Adipocyte (in vitro differentiated cells): ENCODE results near the gene HLTF.

Experiments used
- DNase-seq: peaks from one replicate; pipeline ENCODE4 v3.0.0-alpha.2; 2015; ENCODE audit warnings: low read depth
- H3K27me3 ChIP-seq: replicated peaks from 2 replicates; pipeline ENCODE4 v1.7.0; 2013; ENCODE audit warnings: mild to moderate bottlenecking, low read length, moderate library complexity; ENCODE audit not compliant: control insufficient read depth, insufficient read depth
- H3K36me3 ChIP-seq: 2 replicates; pipeline ENCODE4 v1.7.0; 2013; ENCODE audit warnings: low read length, mild to moderate bottlenecking, moderate library complexity; ENCODE audit not compliant: control insufficient read depth, insufficient read depth, severe bottlenecking
- H3K4me1 ChIP-seq: 2 replicates; pipeline ENCODE4 v1.7.0; 2013; ENCODE audit warnings: mild to moderate bottlenecking, low read length, moderate library complexity; ENCODE audit not compliant: control insufficient read depth, insufficient read depth
- H3K4me3 ChIP-seq: 2 replicates; pipeline ENCODE4 v1.7.0; 2013; ENCODE audit warnings: mild to moderate bottlenecking, low read length, moderate library complexity
- H3K9ac ChIP-seq: 2 replicates; pipeline ENCODE4 v1.7.0; 2013; ENCODE audit warnings: mild to moderate bottlenecking, low read length, moderate library complexity
- H3K9me3 ChIP-seq: 2 replicates; pipeline ENCODE4 v1.7.0; 2013; ENCODE audit warnings: mild to moderate bottlenecking, low read length, moderate library complexity; ENCODE audit not compliant: control insufficient read depth

The HLTF gene, protein sequence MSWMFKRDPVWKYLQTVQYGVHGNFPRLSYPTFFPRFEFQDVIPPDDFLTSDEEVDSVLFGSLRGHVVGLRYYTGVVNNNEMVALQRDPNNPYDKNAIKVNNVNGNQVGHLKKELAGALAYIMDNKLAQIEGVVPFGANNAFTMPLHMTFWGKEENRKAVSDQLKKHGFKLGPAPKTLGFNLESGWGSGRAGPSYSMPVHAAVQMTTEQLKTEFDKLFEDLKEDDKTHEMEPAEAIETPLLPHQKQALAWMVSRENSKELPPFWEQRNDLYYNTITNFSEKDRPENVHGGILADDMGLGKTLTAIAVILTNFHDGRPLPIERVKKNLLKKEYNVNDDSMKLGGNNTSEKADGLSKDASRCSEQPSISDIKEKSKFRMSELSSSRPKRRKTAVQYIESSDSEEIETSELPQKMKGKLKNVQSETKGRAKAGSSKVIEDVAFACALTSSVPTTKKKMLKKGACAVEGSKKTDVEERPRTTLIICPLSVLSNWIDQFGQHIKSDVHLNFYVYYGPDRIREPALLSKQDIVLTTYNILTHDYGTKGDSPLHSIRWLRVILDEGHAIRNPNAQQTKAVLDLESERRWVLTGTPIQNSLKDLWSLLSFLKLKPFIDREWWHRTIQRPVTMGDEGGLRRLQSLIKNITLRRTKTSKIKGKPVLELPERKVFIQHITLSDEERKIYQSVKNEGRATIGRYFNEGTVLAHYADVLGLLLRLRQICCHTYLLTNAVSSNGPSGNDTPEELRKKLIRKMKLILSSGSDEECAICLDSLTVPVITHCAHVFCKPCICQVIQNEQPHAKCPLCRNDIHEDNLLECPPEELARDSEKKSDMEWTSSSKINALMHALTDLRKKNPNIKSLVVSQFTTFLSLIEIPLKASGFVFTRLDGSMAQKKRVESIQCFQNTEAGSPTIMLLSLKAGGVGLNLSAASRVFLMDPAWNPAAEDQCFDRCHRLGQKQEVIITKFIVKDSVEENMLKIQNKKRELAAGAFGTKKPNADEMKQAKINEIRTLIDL

DNA sequence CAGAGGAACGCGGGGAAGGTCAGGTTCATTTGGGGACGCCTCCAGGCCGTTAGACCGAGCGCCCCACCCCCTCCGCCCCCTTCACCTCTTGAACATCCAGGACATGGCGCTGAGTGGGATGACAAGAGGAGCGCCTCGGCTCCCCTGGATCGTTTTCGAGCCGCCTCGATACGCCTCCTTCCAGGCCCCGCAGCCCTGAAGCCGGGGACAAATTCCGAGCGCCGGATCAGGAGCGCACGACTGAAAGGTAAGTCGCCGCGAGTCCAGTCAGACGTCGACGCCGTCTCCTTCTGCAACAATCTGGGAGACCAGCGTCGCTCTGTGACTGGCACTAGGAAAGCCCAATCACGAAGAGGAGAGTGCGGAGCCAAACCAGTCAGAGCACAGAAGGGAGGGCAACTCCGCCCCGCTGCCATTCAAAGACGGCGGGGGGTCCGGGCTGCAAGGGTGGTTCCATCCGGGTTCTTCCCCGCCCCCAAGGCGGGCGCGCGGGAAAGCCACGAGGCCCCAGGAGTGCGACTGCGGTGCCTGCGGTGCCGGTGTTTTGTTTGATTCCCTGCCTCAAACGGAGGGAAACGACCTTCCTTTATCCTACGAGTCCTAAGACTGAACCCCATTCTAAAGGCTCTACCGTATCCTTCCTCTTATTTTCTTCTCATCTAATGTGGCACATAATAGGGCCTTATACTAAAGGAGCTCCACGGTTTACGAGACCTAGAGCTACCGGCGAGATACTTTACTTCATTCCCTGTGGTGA, at the start of gene HLTF:
TSS of gene HLTF (minus strand) at position 302 of the 757 bp plus-strand sequence. CDS start at position 105, 197 bp downstream.
- no peaks in the 10 kb centered on the region for H3K9me3 ChIP-seq

DNA sequence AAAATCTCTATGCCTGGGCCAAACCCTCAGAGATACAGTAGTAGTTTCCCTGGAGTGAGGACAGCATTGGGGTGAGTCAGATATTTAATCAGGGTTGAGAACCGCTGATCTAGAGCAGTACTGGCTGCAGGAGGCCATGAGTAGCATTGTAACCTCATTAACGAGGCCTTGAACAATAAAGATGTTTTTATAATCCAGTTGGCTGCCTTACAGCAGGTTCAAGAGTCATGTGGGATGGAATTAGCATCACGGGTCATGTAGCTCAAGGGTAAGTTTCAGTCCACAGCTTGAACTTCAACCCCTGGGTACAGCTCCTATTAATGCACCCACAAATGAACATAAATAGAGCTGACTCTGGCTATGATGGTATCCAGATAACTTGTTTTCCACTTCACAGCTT, 48.2 kb upstream of the HLTF start:
- no peak overlapping the region for H3K9ac ChIP-seq
- no peaks in the 10 kb centered on the region for H3K9me3 ChIP-seq
- no peaks in the 10 kb centered on the region for H3K36me3 ChIP-seq
- H3K4me3 ChIP-seq, result no peak overlapping the region
- peaks cover 27% of the 10 kb centered on the region for H3K4me1 ChIP-seq
- DNase-seq, result no peak
- no peaks in the 10 kb centered on the region for H3K27me3 ChIP-seq

More for the DNA sequence above, at the start of gene HLTF:
- peak; percentile 97 for DNase-seq
- Histone ChIP-seq H3K4me3 (peak within 1 kb of the TSS; percentile 96), H3K36me3 (no peaks in the 10 kb centered on the region), H3K27me3 (no peaks in the 10 kb centered on the region), H3K4me1 (peaks cover 30% of the 10 kb centered on the region), H3K9ac (peak within 1 kb of the TSS; percentile 85)

DNA sequence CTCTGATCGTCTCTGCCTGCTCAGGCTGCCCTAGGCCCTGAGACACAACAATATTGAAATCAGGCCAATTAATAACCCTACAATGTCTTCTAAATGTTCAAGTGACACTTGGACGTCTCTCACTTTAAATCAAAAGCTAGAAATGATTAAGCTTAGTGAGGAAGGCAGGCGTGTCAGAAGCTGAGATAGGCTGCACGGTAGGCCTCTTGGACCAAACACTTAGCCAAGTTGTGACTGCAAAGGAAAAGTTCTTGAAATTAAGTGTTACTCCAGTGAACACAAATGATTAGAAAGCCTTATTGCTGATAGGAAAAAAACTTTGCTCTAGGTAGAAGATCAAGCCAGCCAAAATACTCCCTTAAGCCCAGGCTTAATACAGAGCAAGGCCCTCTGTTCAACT, 45.3 kb upstream of the HLTF start:
- no peak for DNase-seq
- Histone ChIP-seq H3K27me3 (no peaks in the 10 kb centered on the region), H3K4me3 (peak overlapping the region; percentile 99), H3K9me3 (no peaks in the 10 kb centered on the region), H3K9ac (peak overlapping the region; percentile 95), H3K4me1 (peaks cover 27% of the 10 kb centered on the region), H3K36me3 (no peaks in the 10 kb centered on the region)

DNA sequence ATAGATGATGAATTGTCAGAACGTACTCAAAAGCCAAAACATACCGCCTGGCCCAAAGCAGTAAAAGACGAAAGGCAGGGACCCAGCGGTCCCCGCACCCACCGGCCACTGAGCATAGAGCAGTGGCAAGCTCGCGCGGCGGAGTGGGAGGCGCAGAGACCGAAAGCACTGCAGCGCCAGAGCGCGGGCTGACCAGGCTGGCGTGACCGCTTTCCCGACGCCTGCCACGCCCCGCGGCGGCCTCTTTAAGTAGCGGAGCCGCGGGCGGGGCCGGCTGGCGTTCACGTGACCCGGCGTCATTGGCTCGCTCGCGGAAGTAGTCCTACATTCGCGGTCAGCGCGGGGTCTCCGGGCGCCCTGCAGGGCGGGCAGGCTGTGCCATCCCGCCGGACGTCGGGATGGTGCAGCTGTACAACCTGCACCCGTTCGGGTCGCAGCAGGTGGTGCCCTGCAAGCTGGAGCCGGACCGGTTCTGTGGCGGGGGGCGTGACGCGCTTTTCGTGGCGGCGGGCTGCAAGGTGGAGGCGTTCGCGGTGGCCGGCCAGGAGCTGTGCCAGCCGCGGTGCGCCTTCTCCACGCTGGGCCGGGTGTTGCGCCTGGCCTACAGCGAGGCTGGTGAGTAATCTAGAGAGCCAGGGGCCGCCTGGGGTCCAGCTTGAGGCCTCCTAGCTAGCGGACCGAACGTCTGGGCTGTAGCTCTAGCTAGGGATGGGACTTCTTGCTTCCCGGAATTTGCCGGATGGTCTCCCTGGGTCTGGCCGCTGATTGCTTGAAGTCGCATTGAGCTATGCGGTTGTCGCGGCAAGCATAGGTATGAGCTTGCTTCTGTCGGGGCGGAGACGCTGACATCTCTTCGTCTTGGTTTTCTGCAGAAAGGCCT, 43.2 kb upstream of the HLTF start, which contains the start of gene HPS3:
TSS of gene HPS3 (plus strand) at position 313 of the 880 bp plus-strand sequence. CDS start at position 399, 86 bp downstream.
- Histone ChIP-seq H3K4me1 (peaks cover 25% of the 10 kb centered on the region), H3K9me3 (no peaks in the 10 kb centered on the region)

DNA sequence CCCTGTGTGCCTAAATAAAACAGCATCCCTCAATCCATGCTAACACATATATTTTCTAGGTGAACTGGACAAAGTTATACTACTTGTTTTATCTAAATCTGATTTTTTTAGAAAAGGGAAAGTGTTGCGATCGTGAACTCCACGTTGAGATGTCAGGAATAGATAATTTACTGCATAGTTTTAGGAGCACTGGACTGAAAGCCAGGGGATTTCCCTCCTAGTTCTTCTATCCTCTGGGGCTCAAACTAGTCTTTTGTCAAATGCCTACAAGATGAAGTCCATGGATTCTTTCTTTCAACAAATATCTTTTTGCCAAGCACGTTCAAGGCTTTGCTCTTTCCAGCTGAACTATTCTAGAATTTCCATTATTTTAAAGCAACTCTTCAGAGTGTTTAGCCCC, 42.5 kb upstream of the HLTF start:
- Histone ChIP-seq H3K9ac (peak overlapping the region; percentile 95), H3K4me3 (peak overlapping the region; percentile 99), H3K36me3 (no peaks in the 10 kb centered on the region), H3K9me3 (no peaks in the 10 kb centered on the region), H3K27me3 (no peaks in the 10 kb centered on the region), H3K4me1 (peaks cover 21% of the 10 kb centered on the region)
- DNase-seq, result peak; percentile 38

More for the DNA sequence above, 43.2 kb upstream of the HLTF start, which contains the start of gene HPS3:
- Histone ChIP-seq H3K9ac (peak within 1 kb of the TSS; percentile 95), H3K4me3 (peak within 1 kb of the TSS; percentile 99), H3K27me3 (no peaks in the 10 kb centered on the region), H3K36me3 (no peaks in the 10 kb centered on the region)
- DNase-seq, result peak; percentile 98

DNA sequence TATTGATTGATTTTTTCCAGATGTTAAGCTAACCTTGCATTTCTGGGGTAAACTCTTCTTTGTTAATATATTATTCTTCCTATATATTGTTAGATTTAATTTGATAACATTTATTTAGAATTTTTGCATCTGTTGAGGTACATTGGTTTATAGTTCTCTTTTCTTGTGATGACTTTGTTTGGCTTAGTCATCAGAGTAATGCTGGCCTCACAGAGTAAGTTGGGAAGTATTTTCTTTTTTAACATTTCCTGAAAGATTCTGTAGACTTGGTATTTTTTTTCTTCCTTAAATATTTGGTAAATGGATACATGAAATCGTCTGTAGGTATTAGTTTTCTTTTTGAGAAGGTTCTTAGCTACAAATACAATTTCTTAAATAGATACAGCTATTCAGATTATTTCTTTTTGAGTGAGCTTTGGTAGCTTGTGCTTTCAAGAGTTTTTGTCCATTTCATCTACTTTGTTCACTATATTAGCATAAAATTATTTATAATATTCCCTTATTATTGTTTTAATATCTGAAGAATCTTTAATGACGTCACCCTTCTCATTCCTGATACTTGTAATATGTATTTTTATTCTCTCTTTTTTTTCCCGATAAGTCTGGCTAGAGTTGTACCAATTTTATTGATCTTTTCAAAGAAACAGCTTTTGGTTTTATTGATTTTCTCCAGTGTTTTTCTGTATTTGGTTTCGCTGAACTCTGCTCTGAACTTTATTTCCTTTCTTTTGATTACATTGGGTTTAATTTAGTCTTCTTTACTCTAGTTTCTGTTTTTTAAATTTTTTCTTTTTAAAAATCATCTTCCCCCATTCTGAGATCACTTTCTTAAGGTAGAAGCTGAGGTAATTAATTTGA, 36.6 kb upstream of the HLTF start:
- no peaks in the 10 kb centered on the region for H3K9me3 ChIP-seq
- H3K4me1 ChIP-seq, result no peaks in the 10 kb centered on the region
- no peaks in the 10 kb centered on the region for H3K36me3 ChIP-seq
- DNase-seq, result peak; percentile 25
- H3K9ac ChIP-seq, result no peak overlapping the region
- no peak overlapping the region for H3K4me3 ChIP-seq
- H3K27me3 ChIP-seq, result no peaks in the 10 kb centered on the region

DNA sequence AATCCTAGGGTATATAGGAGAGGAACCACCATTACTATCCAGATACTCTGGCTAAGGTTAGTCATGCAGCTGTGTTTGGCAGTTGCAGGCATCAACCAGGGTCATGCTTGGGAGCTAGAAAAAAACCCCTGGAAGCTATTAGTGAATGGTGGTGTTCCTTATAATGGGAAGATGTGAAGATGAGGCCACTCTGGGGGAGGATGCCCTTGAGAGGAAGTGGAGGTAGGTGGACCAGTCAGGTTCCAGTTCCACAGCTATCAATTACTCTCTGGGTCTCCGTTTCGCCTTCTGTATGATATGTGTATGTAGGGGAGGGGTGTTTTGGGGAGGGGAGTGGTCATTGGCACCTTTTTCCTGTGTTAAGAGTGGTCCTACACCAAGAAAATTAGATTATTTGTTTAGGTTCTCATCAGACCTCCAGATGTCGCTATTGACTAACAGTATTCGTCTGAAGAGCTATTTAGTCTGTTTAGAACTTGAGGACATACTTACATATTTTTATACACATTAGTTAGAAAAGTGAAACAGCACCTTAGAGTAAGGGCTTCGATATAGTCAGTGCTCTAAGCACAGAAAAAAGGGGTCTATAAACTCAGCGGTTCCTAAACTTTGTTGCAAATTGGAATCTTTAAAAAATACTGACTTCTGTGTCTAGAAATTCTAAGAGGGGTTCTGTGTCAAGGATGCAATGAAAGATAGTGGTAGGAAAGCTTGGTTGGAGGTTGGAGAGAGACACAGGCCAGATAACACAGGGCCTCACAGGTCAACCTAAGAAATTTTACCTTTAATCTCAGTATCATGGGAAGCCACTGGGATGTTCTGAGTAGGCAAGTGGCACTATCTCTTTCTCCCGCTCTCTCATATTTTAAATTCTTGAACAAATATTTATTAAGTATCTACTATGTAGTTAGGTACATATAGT, 34.0 kb upstream of the HLTF start:
- no peaks in the 10 kb centered on the region for H3K27me3 ChIP-seq
- H3K9ac ChIP-seq, result no peak overlapping the region
- H3K4me3 ChIP-seq, result no peak overlapping the region
- H3K36me3 ChIP-seq, result no peaks in the 10 kb centered on the region
- H3K4me1 ChIP-seq, result no peaks in the 10 kb centered on the region
- DNase-seq, result peak; percentile 88
- H3K9me3 ChIP-seq, result no peaks in the 10 kb centered on the region

DNA sequence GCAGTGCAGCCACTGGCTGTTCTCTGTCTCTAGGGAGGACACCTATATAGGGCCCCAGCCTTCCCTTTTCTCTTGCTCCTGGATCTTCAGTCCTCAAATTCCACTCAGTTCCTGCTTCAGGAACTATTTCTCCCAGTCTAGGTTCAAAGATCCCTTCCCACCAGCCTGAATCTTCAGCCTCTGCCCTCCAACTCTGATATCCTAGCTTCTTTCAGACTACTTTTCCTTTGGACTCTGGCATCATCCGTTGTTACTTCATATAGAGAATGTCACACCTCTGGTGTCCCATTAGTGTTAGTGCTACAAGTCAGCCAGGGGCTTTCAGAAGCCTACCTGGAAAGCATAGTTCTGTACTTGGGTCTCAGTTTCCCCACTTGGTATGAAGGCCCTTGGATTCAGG, 33.1 kb upstream of the HLTF start:
- peaks cover 4% of the 10 kb centered on the region for H3K4me1 ChIP-seq
- DNase-seq, result no peak
- no peak overlapping the region for H3K9ac ChIP-seq
- no peaks in the 10 kb centered on the region for H3K36me3 ChIP-seq
- no peaks in the 10 kb centered on the region for H3K27me3 ChIP-seq
- H3K9me3 ChIP-seq, result no peaks in the 10 kb centered on the region
- no peak overlapping the region for H3K4me3 ChIP-seq

DNA sequence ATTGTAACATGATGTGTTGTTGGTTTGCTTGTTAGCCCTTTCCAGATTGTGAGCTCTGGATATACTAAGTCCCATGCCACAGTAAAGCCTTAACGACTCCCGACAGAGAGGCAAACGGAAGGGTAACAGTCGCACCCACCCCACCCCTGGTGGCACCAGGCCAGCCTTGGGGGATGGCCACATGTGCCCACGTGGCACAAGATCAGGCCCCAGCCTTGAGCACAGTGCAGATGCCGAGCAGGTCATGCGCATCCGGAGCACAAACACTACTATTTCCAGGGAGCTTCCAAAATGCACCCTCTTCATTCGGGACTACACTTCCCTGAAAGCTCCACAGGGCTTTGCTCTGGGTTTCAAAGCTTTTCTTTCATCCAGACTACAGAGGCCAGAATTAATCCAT, 32.4 kb upstream of the HLTF start:
- DNase-seq, result no peak
- Histone ChIP-seq H3K36me3 (no peaks in the 10 kb centered on the region), H3K9ac (no peak overlapping the region)

More for the DNA sequence above, 32.4 kb upstream of the HLTF start:
- no peaks in the 10 kb centered on the region for H3K27me3 ChIP-seq
- no peaks in the 10 kb centered on the region for H3K9me3 ChIP-seq
- H3K4me1 ChIP-seq, result peaks cover 8% of the 10 kb centered on the region
- H3K4me3 ChIP-seq, result no peak overlapping the region
